Smooth muscle cell (in vitro differentiated cells): Measurements from ENCODE around the gene COL12A1. TPM values are rescaled to one million over a fixed set of nuclear protein-coding genes. Genes with fewer than 3 reads are reported as not detected.

ENCODE experiments used
- DNase-seq: peaks from one replicate; lab custom pipeline; 2025; ENCODE audit not compliant: unreplicated experiment; lab: John Stamatoyannopoulos, UW
- H2AFZ ChIP-seq: fragments of 200-600 bp; sonication (generic); 2 replicates; pipeline ENCODE4 v1.6.0; 2016; ENCODE audit warnings: antibody characterized with exemption, low read depth, mild to moderate bottlenecking
- H3F3A ChIP-seq: fragments of 200-600 bp; sonication (generic); 2 replicates; pipeline ENCODE4 v1.6.0; 2017; ENCODE audit warnings: antibody characterized with exemption, low read depth
- H3K27ac ChIP-seq: fragments of 200-600 bp; sonication (generic); 2 replicates; pipeline ENCODE4 v1.5.1; 2016; ENCODE audit warnings: low read depth, mild to moderate bottlenecking
- H3K27me3 ChIP-seq: fragments of 200-600 bp; sonication (generic); 2 replicates; pipeline ENCODE4 v1.6.1; 2016; ENCODE audit warnings: low read depth, mild to moderate bottlenecking
- H3K36me3 ChIP-seq: fragments of 200-600 bp; sonication (generic); 2 replicates; pipeline ENCODE4 v1.5.1; 2016; ENCODE audit warnings: low read depth
- H3K4me1 ChIP-seq: fragments of 200-600 bp; sonication (generic); 2 replicates; pipeline ENCODE4 v1.5.1; 2016; ENCODE audit warnings: low read depth
- H3K4me2 ChIP-seq: fragments of 200-600 bp; sonication (generic); 2 replicates; pipeline ENCODE4 v1.6.0; 2016; ENCODE audit warnings: mild to moderate bottlenecking
- H3K4me3 ChIP-seq: fragments of 200-600 bp; sonication (generic); 2 replicates; pipeline ENCODE4 v1.5.1; 2016; ENCODE audit warnings: mild to moderate bottlenecking
- H3K79me2 ChIP-seq: fragments of 200-600 bp; sonication (generic); 2 replicates; pipeline ENCODE4 v1.6.0; 2016; ENCODE audit warnings: low read depth, mild to moderate bottlenecking
- H3K9ac ChIP-seq: fragments of 200-600 bp; sonication (generic); 2 replicates; pipeline ENCODE4 v1.6.0; 2016; ENCODE audit warnings: low read depth
- H3K9me3 ChIP-seq: fragments of 200-600 bp; sonication (generic); replicated peaks from 2 replicates; pipeline ENCODE4 v1.5.1; 2016; ENCODE audit warnings: low read depth
- H4K20me1 ChIP-seq: fragments of 200-600 bp; sonication (generic); 2 replicates; pipeline ENCODE4 v1.6.0; 2016; ENCODE audit warnings: low read depth
- CTCF ChIP-seq: fragments of 200-600 bp; sonication (generic); IDR thresholded peaks from 2 replicates; pipeline ENCODE4 v1.5.1; 2017; ENCODE audit warnings: borderline replicate concordance, mild to moderate bottlenecking, antibody characterized with exemption; ENCODE audit not compliant: insufficient read depth, poor library complexity, severe bottlenecking
- WGBS: methylation state at CpG from one replicate; pipeline ENCODE4 v1.1.7; 2016; ENCODE audit warnings: low lambda C conversion rate; 5-methylcytosine and 5-hydroxymethylcytosine counted together
- polyA plus RNA-seq: library from polyadenylated mRNA; unstranded; fragments of >200 nt; fragmentation: Nextera tagmentation; extraction: Ambion mirVana; gene quantifications from 2 replicates; pipeline ENCODE4 v1.2.1, GENCODE V29; 2016
- total RNA-seq: library from RNA; depleted of rRNA; stranded (reverse); fragments of >200 nt; gene quantifications from 2 replicates; pipeline ENCODE4 v1.2.3, GENCODE V29; 2014

COL12A1 gene
- total and polyA plus RNA-seq, 2 experiments from 2014 or later: 44.2 to 154 TPM

GRCh38 chr6:75147512-75147911, 58.3 kb downstream of the COL12A1 start:
- H2AFZ ChIP-seq: no peak overlapping the region
- 89% methylated on average over 2 of the region's 2 CpGs for WGBS
- no peak overlapping the region for H3K4me2 ChIP-seq
- H3K4me1 ChIP-seq: no peaks in the 10 kb centered on the region
- H3K79me2 ChIP-seq: no peaks in the 10 kb centered on the region
- TF ChIP-seq CTCF: no peak
- no peak overlapping the region for H3K4me3 ChIP-seq
- H3K9me3 ChIP-seq: no peaks in the 10 kb centered on the region
- peaks cover 5% of the 10 kb centered on the region for H3K27me3 ChIP-seq
- no peaks in the 10 kb centered on the region for H3F3A ChIP-seq
- DNase-seq: no peak
- no peak overlapping the region for H3K9ac ChIP-seq
- H3K27ac ChIP-seq: no peak overlapping the region
- H4K20me1 ChIP-seq: no peaks in the 10 kb centered on the region
- peaks cover 6% of the 10 kb centered on the region for H3K36me3 ChIP-seq

GRCh38 chr6:75145976-75146375, 59.9 kb downstream of the COL12A1 start:
- Histone ChIP-seq H4K20me1 (no peaks in the 10 kb centered on the region), H3K9ac (no peak overlapping the region), H3K36me3 (peaks cover 6% of the 10 kb centered on the region), H3K27ac (no peak overlapping the region), H3K9me3 (no peaks in the 10 kb centered on the region), H3K4me3 (no peak overlapping the region), H3K4me1 (no peaks in the 10 kb centered on the region), H3K27me3 (peaks cover 5% of the 10 kb centered on the region), H3K4me2 (no peak overlapping the region), H2AFZ (no peak overlapping the region), H3K79me2 (no peaks in the 10 kb centered on the region), H3F3A (no peaks in the 10 kb centered on the region)
- 100% methylated on average over 1 of the region's 1 CpG for WGBS
- TF ChIP-seq CTCF: no peak
- no peak for DNase-seq

GRCh38 chr6:75145211-75145610, 60.6 kb downstream of the COL12A1 start:
- H3K4me3 ChIP-seq: no peak overlapping the region
- 92% methylated on average over 4 of the region's 4 CpGs for WGBS
- no peaks in the 10 kb centered on the region for H4K20me1 ChIP-seq
- H3K4me2 ChIP-seq: no peak overlapping the region
- DNase-seq: no peak
- H2AFZ ChIP-seq: no peak overlapping the region
- no peak for TF ChIP-seq CTCF
- no peaks in the 10 kb centered on the region for H3K4me1 ChIP-seq
- H3K36me3 ChIP-seq: peaks cover 6% of the 10 kb centered on the region
- no peak overlapping the region for H3K27ac ChIP-seq
- H3K27me3 ChIP-seq: peaks cover 5% of the 10 kb centered on the region
- no peaks in the 10 kb centered on the region for H3K79me2 ChIP-seq
- H3F3A ChIP-seq: no peaks in the 10 kb centered on the region
- H3K9me3 ChIP-seq: no peaks in the 10 kb centered on the region
- no peak overlapping the region for H3K9ac ChIP-seq

GRCh38 chr6:75144386-75144785, 61.5 kb downstream of the COL12A1 start:
- TF ChIP-seq CTCF: no peak
- Histone ChIP-seq H3K36me3 (peaks cover 6% of the 10 kb centered on the region), H3K9me3 (no peaks in the 10 kb centered on the region)

More at GRCh38 chr6:75144386-75144785, 61.5 kb downstream of the COL12A1 start:
- no peak overlapping the region for H3K9ac ChIP-seq
- DNase-seq: no peak
- H3K27ac ChIP-seq: no peak overlapping the region
- peaks cover 5% of the 10 kb centered on the region for H3K27me3 ChIP-seq
- H3K79me2 ChIP-seq: no peaks in the 10 kb centered on the region
- H3K4me1 ChIP-seq: no peaks in the 10 kb centered on the region
- no peak overlapping the region for H3K4me2 ChIP-seq
- no peak overlapping the region for H3K4me3 ChIP-seq
- H3F3A ChIP-seq: no peaks in the 10 kb centered on the region
- 100% methylated on average over 1 of the region's 1 CpG for WGBS
- no peaks in the 10 kb centered on the region for H4K20me1 ChIP-seq
- no peak overlapping the region for H2AFZ ChIP-seq
